ENCODE results near the gene BABAM2. TPM values are rescaled to one million over a fixed set of nuclear protein-coding genes. Genes with fewer than 3 reads are reported as not detected.

Gene BABAM2
- total and polyA plus RNA-seq, 9 of the 15 experiments (the other 6 are each of a cell fraction or from before 2014, with no cell fraction given), result 10.9 to 37.4 (median 25.6) TPM

- no peak for FAIRE-seq
- 37% methylated on average over 14 of the region's 16 CpGs for WGBS (ENCODE audit: insufficient coverage, low coverage, missing lambda C conversion rate)
- in situ Hi-C loops (cut with MboI), result no loop called here
These were observed 488.4 kb downstream of the BABAM2 start for GRCh38 chr2:28378679-28379584.

More at GRCh38 chr2:28378679-28379584, 488.4 kb downstream of the BABAM2 start:
- no peak overlapping the region for H3K4me3 ChIP-seq
- intact Hi-C loops (cut with micrococcal nuclease), result no loop called here
- no peaks in the 10 kb centered on the region for H3K9me1 ChIP-seq (ENCODE audit: control insufficient read depth, insufficient read depth, low read length)
- ChIA-PET POLR2A (interaction anchor here (0.6 to 0.7 kb wide), 2 partner anchors 507 to 597 kb away, joined by 3 to 4 read pairs; no protein-coding TSS in a partner anchor), CTCF (ENCODE audit: low intra/inter-chr PET ratio) (no interaction called here)
- no peak overlapping the region for H3K4me2 ChIP-seq (ENCODE audit: insufficient read depth, low read length)
- ATAC-seq, result no peak
- H3K9ac ChIP-seq (ENCODE audit: insufficient read depth in 1 of 2, low read depth in 2 of 2, low read length in 2 of 2), result 0 out of 4 replicates have a peak overlapping the region, but pooled peaks of 1 of the 2 experiments have one; percentile 10
- DNase-seq (ENCODE audit: extremely low read depth in 1 of 4, low spot score in 3 of 4), result no peak
- no peak overlapping the region for H2AFZ ChIP-seq (ENCODE audit: low read depth, low read length)
- no peaks in the 10 kb centered on the region for H3K79me2 ChIP-seq (ENCODE audit: control insufficient read depth, insufficient read depth, low read length)
- no peaks in the 10 kb centered on the region for H4K20me1 ChIP-seq (replicated peaks; ENCODE audit: control insufficient read depth, insufficient read depth, low read length)
- peaks cover 11 to 18% of the 10 kb centered on the region in 2 experiments for H3K4me1 ChIP-seq (replicated peaks in 1 of 2; ENCODE audit: control insufficient read depth in 2 of 2, insufficient read depth in 2 of 2, low read length in 2 of 2)
- H3K27me3 ChIP-seq (ENCODE audit: control insufficient read depth in 2 of 2, insufficient read depth in 2 of 2, low read length in 2 of 2), result no peaks in the 10 kb centered on the region; a peak in 1 of 5 replicates
- no peaks in the 10 kb centered on the region for H3K36me3 ChIP-seq (ENCODE audit: control insufficient read depth, insufficient read depth, low read length)
- BruUV-seq (replicated peaks), result no TSS peak
- no peaks in the 10 kb centered on the region for H3K9me3 ChIP-seq (replicated peaks; ENCODE audit: control insufficient read depth, insufficient read depth, low read depth, low read length)
- TF ChIP-seq ARID3A (IDR thresholded peaks at IDR 0.05; ENCODE audit: borderline replicate concordance, low read depth, low read length), result no peak
- no peak for TF ChIP-seq KAT7 (CRISPR knock-in tag; IDR thresholded peaks at IDR 0.05; ENCODE audit: borderline replicate concordance)
- no peak for TF ChIP-seq OTX1 (CRISPR knock-in tag; IDR thresholded peaks at IDR 0.05)
- no peak for TF ChIP-seq RCOR1 (IDR thresholded peaks at IDR 0.05; ENCODE audit: borderline replicate concordance in 1 of 2, low read depth in 2 of 2, low read length in 2 of 2)
- no peak for TF ChIP-seq MCM2 (IDR thresholded peaks at IDR 0.05; ENCODE audit: low read depth)
- no peak for TF ChIP-seq KLF10 (CRISPR knock-in tag; IDR thresholded peaks at IDR 0.05)
- TF ChIP-seq KAT8 (IDR thresholded peaks at IDR 0.05; ENCODE audit: low read depth), result no peak
- no peak for TF ChIP-seq NBN (IDR thresholded peaks at IDR 0.05; ENCODE audit: low read depth)
- no peak for TF ChIP-seq NCOA1 (IDR thresholded peaks at IDR 0.05; ENCODE audit: low read depth)
- no peak for TF ChIP-seq STAG1 (CRISPR knock-in tag; IDR thresholded peaks at IDR 0.05; ENCODE audit: borderline replicate concordance)
- TF ChIP-seq NCOR1 (IDR thresholded peaks at IDR 0.05), result no peak
- TF ChIP-seq ZNF639 (CRISPR knock-in tag; conservative IDR thresholded peaks at IDR 0.05 in 1 of 2, IDR thresholded peaks at IDR 0.05 in 1 of 2), result no peak
- TF ChIP-seq MLX (CRISPR knock-in tag; conservative IDR thresholded peaks at IDR 0.05), result no peak
- TF ChIP-seq SNAPC5 (CRISPR knock-in tag; IDR thresholded peaks at IDR 0.05), result no peak
- no peak for TF ChIP-seq RBM22 (IDR thresholded peaks at IDR 0.05; ENCODE audit: low read depth, low read length, poor library complexity, severe bottlenecking)
- no peak overlapping the region for H3K27ac ChIP-seq (ENCODE audit: extremely low read depth, low read depth, low read length)
